Tibial nerve (tissue), 4 donors: ENCODE results near the gene PDGFB. TPM values are rescaled to one million over a fixed set of nuclear protein-coding genes. Genes with fewer than 3 reads are reported as not detected.

ENCODE experiments used
- DNase-seq, 2 donors: peaks; one replicate each; pipeline ENCODE4 v3.0.0-alpha.2; 2019; ENCODE audit warnings: low spot score in 2 of 2
- H3K27ac ChIP-seq, 4 donors: fragments of 200-600 bp; sonication (generic) in 3 of 4; one replicate each; pipeline ENCODE4 v1.5.1; 2017 to 2019; ENCODE audit warnings: mild to moderate bottlenecking in 1 of 4
- H3K27me3 ChIP-seq, 2 donors: fragments of 200-600 bp; sonication (generic) in 1 of 2; one replicate each; pipeline versions ENCODE4 v1.5.1 to v1.6.0; 2017 to 2019
- H3K36me3 ChIP-seq, 3 donors: fragments of 200-600 bp; sonication (generic); one replicate each; pipeline ENCODE4 v1.5.1; 2018 to 2019
- H3K4me1 ChIP-seq, 4 donors: fragments of 200-600 bp; sonication (generic) in 3 of 4; one replicate each; pipeline ENCODE4 v1.5.1; 2017 to 2019
- H3K4me3 ChIP-seq, 4 donors: fragments of 200-600 bp; sonication (generic) in 3 of 4; one replicate each; pipeline ENCODE4 v1.5.1; 2017 to 2019; ENCODE audit warnings: mild to moderate bottlenecking in 1 of 4, moderate library complexity in 1 of 4
- H3K9me3 ChIP-seq, 4 donors: fragments of 200-600 bp; sonication (generic) in 3 of 4; one replicate each; pipeline ENCODE4 v1.5.1; 2017 to 2019
- EP300 ChIP-seq, 2 donors: sonication (generic); formaldehyde crosslinking; IDR thresholded peaks; one replicate each; pipeline ENCODE4 v1.6.1; 2017; ENCODE audit warnings: antibody characterized with exemption in 2 of 2, mild to moderate bottlenecking in 1 of 2
- POLR2A ChIP-seq, 2 donors: fragments of 450-650 bp; IDR thresholded peaks; one replicate each; pipeline ENCODE4 v1.6.1; 2017; ENCODE audit warnings: antibody characterized with exemption in 2 of 2, mild to moderate bottlenecking in 2 of 2, moderate library complexity in 2 of 2
- WGBS, 2 donors: methylation state at CpG; one replicate each; pipeline ENCODE4 v1.1.5; 2018; 5-methylcytosine and 5-hydroxymethylcytosine counted together
- total RNA-seq, 4 donors: library from RNA; depleted of rRNA; stranded (reverse); fragments of >200 nt; gene quantifications; one replicate each; pipeline ENCODE4 v1.1.0, GENCODE V29; 2016
- TF ChIP-seq, protein P1 (sequence below), 5 experiments: fragments of 200-600 bp in 3 of 5; fragments of 450-650 bp in 2 of 5; sonication (generic) in 3 of 5; IDR thresholded peaks; one replicate each; pipeline ENCODE4 v1.5.1; 2016 to 2019; ENCODE audit warnings: antibody characterized with exemption in 5 of 5, mild to moderate bottlenecking in 3 of 5, moderate library complexity in 2 of 5

PDGFB gene
- total RNA-seq, 4 donors from 2014 or later, result 7.5 to 22.2 (median 10.2) TPM

DNA sequence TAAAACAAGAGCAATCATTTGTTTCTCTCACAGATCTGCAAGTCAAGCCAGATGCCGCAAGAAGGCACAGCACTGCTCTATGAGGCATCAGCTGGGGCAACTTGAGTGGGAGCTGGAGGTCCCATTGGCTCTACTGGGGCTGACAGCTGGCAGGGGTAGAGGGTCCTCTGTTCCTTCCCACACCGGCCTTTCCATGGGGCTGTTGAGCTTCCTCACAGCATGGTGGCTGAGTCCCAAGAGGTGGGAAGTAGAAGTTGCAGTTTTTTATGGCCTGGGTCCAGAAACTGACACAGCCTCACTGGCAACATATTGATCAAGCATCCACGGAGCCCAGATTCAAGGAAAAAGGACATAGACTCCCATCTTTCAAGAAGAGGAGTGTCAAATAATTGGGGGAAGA lies 40.2 kb upstream of the PDGFB start:
- DNase-seq, result no peak
- H3K36me3 ChIP-seq, result no peaks in the 10 kb centered on the region
- 86 to 88% methylated on average over 3 of the region's 3 CpGs for WGBS, 2 donors
- H3K27me3 ChIP-seq, result no peaks in the 10 kb centered on the region
- no peak overlapping the region for H3K4me3 ChIP-seq
- peaks cover 0 to 38% (median 21%) of the 10 kb centered on the region in 4 donors for H3K4me1 ChIP-seq
- H3K27ac ChIP-seq, result peak overlapping the region in 1 of 4 donors; percentile 86
- TF ChIP-seq POLR2A (IDR thresholded peaks at IDR 0.05) (no peak), EP300 (IDR thresholded peaks at IDR 0.05) (no peak)
- TF ChIP-seq, protein P1, sequence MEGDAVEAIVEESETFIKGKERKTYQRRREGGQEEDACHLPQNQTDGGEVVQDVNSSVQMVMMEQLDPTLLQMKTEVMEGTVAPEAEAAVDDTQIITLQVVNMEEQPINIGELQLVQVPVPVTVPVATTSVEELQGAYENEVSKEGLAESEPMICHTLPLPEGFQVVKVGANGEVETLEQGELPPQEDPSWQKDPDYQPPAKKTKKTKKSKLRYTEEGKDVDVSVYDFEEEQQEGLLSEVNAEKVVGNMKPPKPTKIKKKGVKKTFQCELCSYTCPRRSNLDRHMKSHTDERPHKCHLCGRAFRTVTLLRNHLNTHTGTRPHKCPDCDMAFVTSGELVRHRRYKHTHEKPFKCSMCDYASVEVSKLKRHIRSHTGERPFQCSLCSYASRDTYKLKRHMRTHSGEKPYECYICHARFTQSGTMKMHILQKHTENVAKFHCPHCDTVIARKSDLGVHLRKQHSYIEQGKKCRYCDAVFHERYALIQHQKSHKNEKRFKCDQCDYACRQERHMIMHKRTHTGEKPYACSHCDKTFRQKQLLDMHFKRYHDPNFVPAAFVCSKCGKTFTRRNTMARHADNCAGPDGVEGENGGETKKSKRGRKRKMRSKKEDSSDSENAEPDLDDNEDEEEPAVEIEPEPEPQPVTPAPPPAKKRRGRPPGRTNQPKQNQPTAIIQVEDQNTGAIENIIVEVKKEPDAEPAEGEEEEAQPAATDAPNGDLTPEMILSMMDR (IDR thresholded peaks at IDR 0.05), result no peak
- peaks cover 0 to 8% (median 0%) of the 10 kb centered on the region in 4 donors for H3K9me3 ChIP-seq

DNA sequence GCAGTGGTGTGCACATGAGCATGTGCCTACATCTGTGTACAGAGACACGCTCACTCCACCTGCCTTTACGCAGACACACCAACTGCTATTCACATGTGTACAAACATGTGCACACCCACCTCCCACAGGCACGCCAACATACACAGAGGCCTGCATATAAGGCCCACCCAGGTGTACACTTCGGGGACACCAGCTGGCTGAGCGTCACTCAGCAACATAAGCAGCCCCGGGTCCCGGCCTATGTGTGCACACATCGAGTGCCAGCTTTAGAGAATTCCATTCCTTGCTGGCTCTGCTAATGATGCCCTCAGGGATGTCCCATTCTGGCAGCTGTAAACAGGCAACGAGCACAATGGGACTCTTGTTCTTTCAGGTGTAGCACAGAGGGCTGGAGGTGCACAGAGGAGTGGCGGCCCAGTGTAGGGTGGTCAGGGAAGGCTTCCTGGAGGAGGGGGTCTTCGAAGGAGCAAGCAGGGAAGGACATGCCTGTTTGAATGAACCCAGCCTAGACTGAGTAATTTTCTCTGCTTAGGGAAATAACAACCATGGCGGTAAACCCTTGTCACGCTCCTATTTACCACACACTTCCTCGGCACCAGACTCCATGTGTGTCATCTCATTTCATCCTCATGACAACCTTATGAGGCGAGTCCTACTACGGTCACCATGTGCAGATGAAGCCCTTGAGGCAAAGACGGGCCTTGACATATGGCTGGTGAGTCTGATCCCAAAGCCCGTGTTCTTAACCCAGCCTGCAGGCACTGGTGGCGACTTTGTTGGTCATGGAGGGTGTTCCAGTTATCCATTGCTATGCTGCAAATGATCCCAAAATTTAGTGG lies 39.6 kb upstream of the PDGFB start:
- 84 to 87% methylated on average over 17 to 19 of the region's 19 CpGs for WGBS, 2 donors
- no peak for DNase-seq
- Histone ChIP-seq H3K36me3 (no peaks in the 10 kb centered on the region), H3K4me1 (peaks cover 0 to 39% (median 21%) of the 10 kb centered on the region in 4 donors), H3K27me3 (no peaks in the 10 kb centered on the region), H3K4me3 (no peak overlapping the region), H3K27ac (peak overlapping the region in 3 of 4 donors; percentile 30 to 91 (median 86)), H3K9me3 (peaks cover 0 to 8% (median 0%) of the 10 kb centered on the region in 4 donors)
- TF ChIP-seq EP300 (IDR thresholded peaks at IDR 0.05) (no peak), POLR2A (IDR thresholded peaks at IDR 0.05) (no peak)
- TF ChIP-seq, protein P1 (IDR thresholded peaks at IDR 0.05), result no peak

DNA sequence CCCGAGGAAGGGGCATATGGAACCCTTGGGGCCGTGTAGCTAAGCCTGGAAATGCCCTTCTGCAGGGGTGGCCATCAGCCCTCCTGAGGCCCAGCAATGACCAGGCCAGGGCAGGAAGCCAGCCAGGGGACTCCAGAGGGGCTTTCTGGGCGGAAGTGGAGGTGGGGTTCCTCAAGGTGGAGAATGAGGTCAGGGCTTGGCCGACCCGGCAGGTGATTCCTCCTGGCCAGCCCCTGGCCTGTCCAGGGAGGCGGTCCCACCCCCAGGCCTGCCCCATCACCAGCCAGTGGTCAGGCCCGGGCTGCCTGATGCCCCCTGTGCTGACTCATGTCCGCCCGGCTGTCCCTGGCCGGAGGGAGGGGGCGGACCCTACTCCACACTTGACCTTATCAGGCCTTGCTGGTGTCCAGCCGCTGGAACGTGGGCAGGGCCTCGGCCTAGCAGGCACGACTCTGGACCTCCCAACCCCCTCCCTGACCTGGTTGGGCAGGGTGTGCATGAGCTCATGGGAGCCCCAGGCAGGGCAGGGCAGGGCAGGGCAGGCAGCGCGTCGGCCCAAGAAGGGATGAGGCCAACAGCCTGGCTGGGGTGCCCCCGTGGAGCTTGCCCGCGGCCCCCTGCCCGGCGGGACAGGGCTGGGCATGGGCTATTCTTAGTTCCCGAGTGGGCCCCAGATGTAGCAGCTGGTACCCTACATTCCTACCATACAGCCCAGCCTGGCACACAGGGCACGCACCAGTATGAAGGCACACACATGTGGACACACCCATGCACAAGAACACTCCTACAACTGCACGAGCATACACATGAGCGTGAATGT lies 38.8 kb upstream of the PDGFB start:
- peak overlapping the region; percentile 49 to 91 (median 76) for H3K27ac ChIP-seq
- no peaks in the 10 kb centered on the region for H3K27me3 ChIP-seq
- H3K9me3 ChIP-seq, result peaks cover 0 to 8% (median 0%) of the 10 kb centered on the region in 4 donors
- H3K4me3 ChIP-seq, result no peak overlapping the region
- WGBS, 2 donors, result 48 to 51% methylated on average over 13 to 16 of the region's 27 CpGs
- peaks cover 0 to 39% (median 21%) of the 10 kb centered on the region in 4 donors for H3K4me1 ChIP-seq
- peak in 1 of 2 donors; percentile 35 for DNase-seq
- H3K36me3 ChIP-seq, result no peaks in the 10 kb centered on the region
- TF ChIP-seq EP300 (IDR thresholded peaks at IDR 0.05) (peak; percentile 41 to 69), POLR2A (IDR thresholded peaks at IDR 0.05) (no peak)
- TF ChIP-seq, protein P1 (IDR thresholded peaks at IDR 0.05), result no peak

DNA sequence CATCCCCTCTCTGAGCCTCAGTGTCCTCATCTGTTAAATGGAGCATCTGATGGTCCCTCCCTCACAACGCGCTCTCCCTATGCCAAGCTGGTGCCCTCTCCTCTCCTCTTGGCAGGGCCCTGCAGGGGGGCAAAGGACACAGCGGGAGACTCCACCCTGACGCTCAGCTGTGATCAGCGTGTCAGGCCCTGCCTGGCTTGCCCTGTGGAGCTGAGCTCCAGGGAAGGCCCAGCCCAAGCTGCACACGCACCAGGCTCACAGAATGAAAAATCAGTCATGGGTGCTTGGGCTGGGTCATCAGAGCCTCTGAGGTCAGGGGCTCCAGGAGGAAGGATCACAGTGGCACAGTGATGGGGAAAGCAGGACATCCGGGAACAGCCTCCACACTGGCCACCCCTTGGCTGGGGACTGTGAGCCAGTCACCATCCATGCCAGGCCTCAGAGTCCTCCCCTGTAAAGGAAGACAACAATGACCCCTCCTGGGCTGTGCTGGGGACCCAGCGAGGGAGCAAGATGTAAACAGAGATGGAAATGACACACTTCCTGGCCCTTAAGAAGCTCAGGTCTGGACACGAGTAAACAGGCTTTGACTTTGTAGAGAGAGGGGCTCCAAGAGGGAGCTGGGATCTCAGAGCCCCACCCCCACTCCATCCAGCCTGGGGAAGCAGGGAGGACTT lies 38.0 kb upstream of the PDGFB start:
- no peak for DNase-seq
- Histone ChIP-seq H3K9me3 (peaks cover 0 to 8% (median 0%) of the 10 kb centered on the region in 4 donors), H3K27ac (peak overlapping the region; percentile 49 to 91 (median 76)), H3K27me3 (no peaks in the 10 kb centered on the region), H3K36me3 (no peaks in the 10 kb centered on the region), H3K4me3 (no peak overlapping the region), H3K4me1 (peaks cover 0 to 46% (median 21%) of the 10 kb centered on the region in 4 donors)
- 68 to 79% methylated on average over 9 of the region's 9 CpGs for WGBS, 2 donors
- TF ChIP-seq POLR2A (IDR thresholded peaks at IDR 0.05), result no peak
- TF ChIP-seq, protein P1 (IDR thresholded peaks at IDR 0.05), result no peak
- no peak for TF ChIP-seq EP300 (IDR thresholded peaks at IDR 0.05)
